Prostate gland (tissue), 2 donors: ENCODE data around the gene ZAP70.

ENCODE experiments used
- CTCF ChIP-seq, 4 experiments: fragments of 200-600 bp in 2 of 4; fragments of 450-650 bp in 2 of 4; sonication (generic) in 2 of 4; IDR thresholded peaks; 1 replicate in 3 of 4; 2 replicates in 1 of 4; pipeline ENCODE4 v1.5.1; 2016 to 2019; ENCODE audit warnings: antibody characterized with exemption in 4 of 4, mild to moderate bottlenecking in 2 of 4, moderate library complexity in 2 of 4
- POLR2AphosphoS5 ChIP-seq: sonication (generic); formaldehyde crosslinking; IDR thresholded peaks from one replicate; pipeline ENCODE4 v1.6.1; 2017; ENCODE audit warnings: antibody characterized with exemption

- TF ChIP-seq CTCF (IDR thresholded peaks at IDR 0.05) (no peak), POLR2AphosphoS5 (no peak)
Measured at GRCh38 chr2:97766567-97766966, 53.2 kb downstream of the ZAP70 start.
